Measurements from ENCODE around the gene ZMIZ1.

The ZMIZ1 gene

DNA sequence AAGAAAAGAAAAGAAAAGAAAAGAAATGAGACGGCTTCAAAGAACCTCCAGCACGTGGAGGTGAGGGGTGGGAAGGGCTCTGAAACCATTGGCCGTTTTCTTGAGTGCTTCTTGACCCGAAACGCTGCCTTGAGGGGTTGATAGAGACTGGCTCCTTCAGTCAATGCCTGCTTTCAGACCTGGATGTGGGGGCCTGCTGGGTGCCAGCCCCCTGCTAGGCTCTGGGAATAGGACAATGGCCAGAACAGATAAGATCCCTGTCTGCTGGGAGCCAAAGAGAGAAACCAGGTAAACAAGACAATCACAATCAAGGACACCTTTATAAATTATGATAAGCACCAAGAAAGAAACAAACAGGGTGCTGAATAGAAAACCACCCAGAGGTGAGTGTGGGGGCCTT is 27.7 kb downstream of the ZMIZ1 start:
- no peak overlapping the region for H3K4me3 ChIP-seq (ENCODE audit: low read depth, low read length)

DNA sequence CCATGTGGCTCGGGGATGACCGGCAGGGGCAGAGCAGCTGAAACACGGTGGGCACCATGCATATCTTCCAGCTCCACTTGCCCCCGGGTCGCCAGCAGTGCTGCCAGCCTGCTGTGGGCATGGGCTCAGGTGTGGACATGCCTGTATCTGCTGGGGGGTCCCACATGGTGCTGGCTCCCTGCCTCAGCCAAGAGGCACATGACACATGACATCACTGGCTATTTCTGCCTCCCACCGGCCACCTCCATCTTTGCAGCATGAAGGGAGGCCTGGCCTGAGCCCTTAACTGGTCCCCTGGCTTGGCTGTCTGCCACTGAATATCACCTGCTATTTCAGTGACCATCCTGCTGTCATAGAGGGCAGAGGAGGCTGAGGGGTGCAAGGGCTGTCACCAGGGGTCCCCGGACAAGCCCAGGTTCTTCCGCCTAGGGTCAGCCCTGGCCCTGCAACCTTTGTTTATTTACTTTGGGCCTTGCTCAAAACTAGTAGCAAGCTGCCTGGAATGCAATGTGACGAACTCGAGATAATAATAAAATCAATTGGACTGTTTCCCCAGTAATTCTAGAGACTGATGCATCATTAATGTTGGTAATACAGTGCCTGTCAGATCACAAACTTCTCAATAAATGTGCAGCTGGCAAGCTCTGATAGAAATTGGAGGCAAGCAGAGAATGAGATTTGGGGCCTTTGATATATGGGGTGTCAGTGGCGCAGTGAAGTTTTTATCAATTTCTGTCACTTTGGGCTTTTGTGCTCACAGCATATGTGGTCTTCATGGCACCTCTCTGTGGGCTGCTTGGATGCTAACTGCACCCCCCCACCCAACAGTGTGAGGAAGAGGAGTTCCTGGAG is 28.5 kb downstream of the ZMIZ1 start:
- no peak overlapping the region for H3K4me3 ChIP-seq (ENCODE audit: low read depth, low read length)

DNA sequence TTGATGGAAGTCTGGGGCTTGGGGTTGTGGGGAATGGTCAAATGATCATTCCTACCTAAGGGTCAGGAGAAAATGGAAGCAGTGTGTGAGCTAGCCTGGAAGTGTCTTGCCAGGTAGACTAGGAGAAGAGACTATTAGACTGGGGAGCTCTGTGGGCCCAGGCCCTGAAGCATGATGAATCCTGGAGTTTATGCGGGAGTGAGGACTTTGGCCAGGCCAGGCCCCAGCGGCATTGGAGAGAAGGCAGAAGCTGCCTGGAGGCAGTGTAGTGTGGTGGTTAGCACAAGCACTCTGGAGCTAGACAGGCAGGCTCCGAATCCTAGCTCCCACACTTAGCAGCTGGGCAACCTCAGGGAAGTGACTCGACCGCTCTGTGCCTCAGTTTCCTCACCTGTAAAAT is 29.3 kb downstream of the ZMIZ1 start:
- no peak overlapping the region for H3K4me3 ChIP-seq (ENCODE audit: low read depth, low read length)

DNA sequence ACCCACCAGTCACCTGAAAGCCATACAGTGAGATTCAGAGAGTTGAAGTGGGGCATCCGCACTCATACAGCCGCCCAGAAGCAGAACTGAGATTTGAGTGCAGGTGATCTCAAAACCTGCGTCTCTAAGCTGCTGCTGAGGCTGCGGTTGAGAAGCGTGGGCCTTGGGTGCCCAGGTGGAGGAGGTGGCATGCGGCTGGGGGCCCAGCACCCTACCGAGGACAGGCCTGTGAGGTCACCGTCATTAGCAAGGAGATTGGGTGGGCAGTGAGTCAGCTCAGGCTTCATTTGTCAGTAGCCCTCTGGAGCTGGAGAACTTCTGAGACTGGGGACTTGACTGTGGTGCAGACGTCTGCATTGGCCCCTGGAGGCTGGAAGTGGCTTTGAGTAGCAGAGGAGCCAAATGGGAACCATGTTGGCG is 29.8 kb downstream of the ZMIZ1 start:
- no peak overlapping the region for H3K4me3 ChIP-seq (ENCODE audit: low read depth, low read length)

DNA sequence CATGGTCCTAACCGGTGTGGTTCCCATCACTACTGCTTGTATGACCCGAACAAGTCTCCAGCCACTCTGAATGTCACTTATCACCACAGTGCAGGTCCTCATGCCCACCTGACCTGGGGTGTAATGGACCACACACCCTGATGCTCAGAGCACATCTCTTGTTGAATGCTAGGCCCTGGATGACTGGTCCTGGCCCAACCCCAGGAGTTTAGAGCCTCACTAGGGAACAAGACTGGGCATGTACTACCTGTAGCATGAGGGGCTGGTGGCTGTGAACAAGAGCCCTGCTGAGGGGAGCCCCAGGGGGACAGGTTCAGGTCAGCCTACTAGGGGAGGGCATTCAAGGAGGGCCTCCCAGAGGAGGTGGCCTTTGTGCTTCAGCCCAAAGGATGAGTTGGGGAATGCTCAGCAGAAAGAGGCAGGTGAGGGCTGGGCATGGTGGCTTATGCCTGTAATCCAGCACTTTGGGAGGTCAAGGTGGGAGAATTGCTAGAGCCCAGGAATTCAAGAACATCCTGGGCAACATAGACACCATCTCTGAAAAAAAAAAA is 31.2 kb downstream of the ZMIZ1 start:
- H3K4me3 ChIP-seq (ENCODE audit: low read depth, low read length): no peak overlapping the region

DNA sequence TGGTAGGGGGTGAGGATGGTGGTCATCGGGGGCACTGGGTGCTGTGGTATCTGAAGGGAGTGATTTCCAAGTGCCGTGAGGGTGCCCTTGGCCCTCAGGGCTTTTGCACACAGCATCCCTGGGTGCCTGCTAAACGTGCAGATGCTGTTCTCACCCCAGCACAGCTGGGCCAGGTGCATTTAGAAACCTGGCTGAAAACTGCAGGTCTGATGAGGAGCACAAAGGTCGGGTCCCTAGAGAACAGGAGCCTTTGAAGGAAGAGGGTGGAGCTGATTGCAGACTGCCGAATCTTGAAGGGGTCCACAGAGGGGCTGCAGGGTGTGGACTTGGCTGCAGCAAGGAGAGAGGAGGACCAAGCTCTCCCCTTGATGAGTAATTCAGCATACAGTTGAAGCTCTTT is 32.0 kb downstream of the ZMIZ1 start:
- H3K4me3 ChIP-seq (ENCODE audit: low read depth, low read length): no peak overlapping the region

DNA sequence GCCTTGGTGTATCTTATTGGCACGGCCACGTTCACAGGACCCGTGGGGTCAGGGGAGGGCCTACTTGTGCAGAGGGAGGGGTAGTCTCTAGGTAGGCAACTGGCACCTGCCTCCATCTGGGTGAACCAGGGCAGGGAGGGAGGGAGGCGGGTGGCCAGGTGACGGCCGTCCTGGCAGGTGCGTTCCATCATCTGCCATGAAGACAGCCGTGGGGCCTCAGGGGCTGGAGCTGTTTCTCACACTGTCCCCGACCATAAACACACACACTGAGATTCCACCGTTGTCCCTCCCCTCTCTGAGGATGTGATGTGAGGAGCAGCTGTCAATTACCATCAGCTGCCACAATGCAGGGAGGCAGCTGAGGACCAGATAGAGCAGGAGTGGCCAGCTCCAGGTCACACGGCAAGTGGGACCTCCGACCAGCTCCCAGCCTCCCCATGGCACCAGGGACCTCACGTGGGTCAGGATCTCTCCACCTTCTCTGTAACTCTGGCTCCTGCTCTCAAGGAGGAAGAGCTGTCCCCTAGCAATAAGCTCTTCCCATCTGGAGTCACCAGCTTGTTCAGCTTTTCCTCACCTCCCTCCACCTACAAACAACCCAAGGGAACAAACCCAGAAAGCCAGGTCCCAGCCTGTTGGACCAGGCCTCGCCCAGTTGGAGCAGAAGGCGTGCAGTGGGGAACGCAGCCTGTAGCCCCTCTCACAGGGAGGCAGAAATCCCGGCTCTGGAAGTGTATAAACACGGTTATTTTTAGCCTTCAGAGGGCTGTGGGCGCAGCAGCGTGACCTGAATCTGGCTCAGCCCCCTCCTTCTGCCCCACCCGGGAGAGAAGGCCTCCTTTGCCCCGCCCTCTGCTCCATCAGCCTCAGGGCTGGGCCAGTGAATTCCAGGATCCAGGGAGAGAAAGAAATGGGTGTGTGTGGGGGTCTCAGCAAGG is 33.1 kb downstream of the ZMIZ1 start:
- no peak overlapping the region for H3K4me3 ChIP-seq (ENCODE audit: low read depth, low read length)

DNA sequence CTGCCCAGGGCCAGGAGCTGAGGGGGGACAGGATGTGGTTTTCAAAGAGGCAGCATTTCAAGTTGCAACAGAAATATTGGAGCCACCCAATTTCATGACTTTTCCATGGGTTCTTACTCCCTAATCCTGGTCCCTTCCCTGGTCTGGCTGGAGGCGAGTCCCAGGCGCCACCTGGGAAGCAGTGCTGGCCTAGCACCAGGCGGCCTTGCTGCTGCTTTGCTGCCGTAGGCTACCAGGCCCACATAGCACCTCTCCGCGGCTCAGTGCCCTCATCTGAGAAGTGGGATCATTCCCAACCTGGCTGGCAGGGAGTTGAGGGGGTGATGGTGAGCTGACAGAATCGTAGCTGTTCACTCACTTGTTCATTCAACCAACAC is 33.7 kb downstream of the ZMIZ1 start:
- H3K4me3 ChIP-seq (ENCODE audit: low read depth, low read length): no peak overlapping the region

DNA sequence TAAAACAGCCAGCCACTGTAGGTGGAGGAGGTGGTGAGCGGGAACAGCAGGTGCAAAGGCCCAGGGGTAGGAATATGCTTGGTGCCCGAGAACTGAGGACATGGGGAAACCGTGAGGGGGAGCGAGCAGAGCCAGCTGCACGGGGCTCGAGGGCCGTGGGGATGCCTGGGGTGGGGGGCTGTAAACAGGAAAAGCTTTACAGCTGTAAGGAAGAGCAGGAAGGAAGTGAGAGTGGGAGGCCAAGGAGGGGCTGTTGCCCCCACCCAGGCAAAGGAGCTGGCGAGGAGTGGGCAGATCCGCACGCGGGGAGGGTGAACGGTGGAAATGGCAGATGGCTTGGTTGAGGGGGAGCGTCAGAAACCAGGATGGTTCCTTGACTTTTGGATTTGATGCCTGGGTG is 34.4 kb downstream of the ZMIZ1 start:
- no peak overlapping the region for H3K4me3 ChIP-seq (ENCODE audit: low read depth, low read length)

DNA sequence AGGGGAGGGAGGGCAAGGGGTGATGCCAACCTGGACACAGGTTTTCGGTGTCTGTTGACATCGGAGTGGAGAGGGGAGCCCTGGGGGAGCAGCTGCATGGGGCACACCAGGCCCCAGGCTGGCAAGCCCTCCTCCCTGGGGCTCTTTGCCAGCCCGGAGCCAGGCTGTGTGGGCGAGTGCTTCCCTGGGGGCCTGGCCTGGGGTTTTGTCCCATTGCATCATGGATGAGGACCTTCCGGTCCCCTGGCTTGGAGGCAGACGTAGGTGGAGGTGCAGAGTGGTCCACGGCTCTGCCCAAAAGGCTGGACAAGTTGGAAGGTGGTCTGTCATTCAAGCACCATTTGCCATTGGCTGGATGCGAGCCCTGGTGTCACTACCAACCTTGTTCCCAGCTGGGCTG is 34.8 kb downstream of the ZMIZ1 start:
- no peak overlapping the region for H3K4me3 ChIP-seq (ENCODE audit: low read depth, low read length)

DNA sequence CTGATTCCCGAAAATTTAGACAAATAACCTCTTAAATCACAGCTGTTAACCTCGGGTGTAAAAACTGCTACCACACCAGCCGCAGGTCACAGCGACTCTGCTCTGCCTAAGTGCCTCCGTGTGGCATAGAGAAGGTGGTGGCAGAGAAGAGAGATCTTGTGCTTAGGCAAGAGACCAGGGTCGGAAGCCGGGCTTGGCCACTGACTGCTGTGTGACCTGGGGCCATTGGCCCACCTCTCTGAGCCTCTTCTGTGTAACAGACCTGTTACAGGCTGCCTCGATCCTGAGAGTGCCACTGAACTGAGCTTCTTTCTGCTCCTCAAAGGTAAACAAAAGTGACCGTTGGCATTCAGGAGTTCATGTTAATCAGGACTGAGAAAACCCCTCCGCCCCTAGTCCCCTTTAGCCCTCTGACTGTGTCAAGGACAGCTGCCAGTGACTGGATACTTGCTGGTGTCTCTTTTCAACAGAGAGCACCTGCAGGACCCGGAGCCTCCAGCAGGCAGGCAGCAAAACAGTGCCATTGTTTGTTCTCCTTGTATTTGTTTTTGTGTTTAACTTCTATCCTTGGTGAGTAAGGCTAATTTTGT is 36.5 kb downstream of the ZMIZ1 start:
- H3K4me3 ChIP-seq (ENCODE audit: low read depth, low read length): no peak overlapping the region

DNA sequence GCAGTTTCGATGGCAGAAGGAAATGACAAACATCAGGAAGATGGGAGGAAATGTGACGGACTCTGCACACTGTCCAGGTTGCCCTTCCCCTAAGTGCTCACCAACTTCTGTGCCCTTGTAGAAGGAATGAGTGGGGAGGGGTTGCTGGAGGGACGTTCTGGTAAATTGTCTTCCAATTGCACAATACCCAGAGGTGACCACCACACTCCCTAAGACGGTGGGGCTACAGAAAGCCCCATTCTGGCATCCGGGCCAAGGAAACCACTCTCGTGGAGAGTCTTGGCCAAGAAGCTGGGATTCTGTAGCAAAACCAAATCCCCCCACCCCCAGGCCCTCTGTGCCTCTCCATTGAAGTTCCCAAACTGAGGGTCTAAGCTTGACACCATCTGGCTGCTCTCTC is 37.1 kb downstream of the ZMIZ1 start:
- no peak overlapping the region for H3K4me3 ChIP-seq (ENCODE audit: low read depth, low read length)

DNA sequence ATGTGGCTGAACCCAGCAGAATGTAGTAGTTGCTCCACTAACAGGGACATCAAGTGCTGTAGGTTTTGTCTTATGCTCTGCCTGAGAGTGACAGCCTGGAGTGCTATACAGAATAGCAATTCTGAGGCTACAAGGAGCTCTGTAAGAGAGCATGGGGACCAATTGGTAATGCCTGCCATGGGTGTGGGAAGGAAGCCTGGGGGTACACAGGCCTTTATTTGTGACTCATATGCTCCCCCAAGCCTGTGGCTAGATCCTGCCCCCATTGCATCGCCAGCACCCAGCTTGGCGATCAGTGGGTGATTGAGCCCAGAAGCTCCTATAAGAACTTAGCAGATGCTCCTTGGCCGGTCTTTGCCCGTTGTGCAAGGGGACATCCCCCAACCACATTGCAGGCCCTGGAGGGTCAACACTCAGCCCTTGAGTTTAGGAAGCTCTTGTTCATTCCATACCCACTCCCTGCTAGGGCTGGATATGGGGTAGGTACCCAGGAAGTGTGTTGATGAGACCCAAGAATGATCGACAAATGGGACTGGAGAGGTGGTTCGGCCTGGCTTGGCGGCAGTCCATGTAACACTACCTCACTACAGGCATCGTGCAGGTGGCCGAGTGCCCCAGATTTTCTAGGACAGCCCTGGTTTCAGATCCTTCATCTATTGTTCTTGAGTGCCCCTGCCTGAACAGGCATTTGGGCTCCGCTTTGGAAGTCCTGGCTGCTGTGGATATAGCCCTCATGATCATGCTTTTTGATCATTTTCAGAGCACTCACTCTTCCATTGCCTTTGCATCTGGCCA is 37.7 kb downstream of the ZMIZ1 start:
- no peak overlapping the region for H3K4me3 ChIP-seq (ENCODE audit: low read depth, low read length)

DNA sequence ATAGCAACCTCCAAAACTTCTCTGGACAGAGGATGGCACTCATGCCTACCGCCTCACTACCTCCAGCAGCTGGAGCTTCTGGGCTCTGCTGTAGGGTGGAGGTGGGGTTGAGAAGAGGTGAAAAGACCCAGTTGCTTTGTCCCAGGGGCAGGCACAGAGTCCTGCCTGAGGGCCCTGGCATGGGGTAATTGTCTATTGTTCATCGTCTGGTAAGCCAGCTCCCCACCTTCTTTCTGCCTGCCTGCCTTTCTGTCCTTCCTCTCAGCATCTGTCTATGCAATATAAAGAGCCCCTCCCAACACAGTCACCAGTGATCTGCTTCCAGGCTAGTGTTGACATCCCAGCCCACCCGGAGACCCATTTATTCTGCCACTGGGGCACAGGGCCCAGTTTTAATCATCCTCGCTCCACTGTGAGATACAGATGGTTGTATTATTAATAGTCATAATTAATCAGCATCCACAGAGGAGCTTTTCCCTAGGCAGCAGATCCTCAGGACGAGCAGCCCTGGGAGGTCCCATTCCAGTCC is 39.0 kb downstream of the ZMIZ1 start:
- no peak overlapping the region for H3K4me3 ChIP-seq (ENCODE audit: low read depth, low read length)

DNA sequence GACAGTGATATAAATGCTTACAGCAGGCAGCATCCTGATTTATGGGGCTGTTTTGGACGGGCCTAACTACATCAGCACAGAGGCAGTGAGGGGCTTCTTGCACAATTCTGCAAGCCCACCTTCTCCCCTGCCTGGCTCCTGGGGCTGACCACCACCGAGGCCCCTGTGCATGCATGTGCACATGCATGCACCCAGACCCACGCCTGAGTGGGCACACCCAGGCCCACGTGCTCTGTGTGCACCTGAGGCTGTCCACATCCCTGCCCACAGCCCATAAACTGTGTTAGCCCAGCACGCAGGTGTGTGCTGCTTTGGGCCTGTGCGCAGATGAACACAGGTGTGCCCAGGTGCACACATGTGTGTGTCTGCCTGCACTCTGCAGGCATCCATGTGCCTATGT is 40.0 kb downstream of the ZMIZ1 start:
- H3K4me3 ChIP-seq (ENCODE audit: low read depth, low read length): no peak overlapping the region

DNA sequence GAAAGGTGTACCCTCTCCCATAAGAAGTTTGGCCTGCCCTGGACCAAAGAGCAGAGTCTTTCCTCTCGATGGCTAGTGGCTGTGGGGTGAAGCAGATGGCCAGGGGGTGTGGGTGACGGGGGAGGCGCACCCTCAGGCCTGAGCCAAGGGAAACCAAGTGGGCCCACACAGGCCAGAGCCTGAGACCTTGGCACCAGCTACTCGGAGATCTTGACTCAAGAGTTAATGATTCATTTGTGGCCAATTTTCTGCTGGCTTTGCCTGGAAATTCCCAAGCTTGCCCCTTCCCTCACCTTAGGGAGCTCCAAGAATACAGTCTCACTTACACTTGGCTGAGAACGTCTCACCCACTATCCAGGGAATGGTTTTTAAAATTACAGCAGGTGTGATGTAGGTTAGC is 42.7 kb downstream of the ZMIZ1 start:
- H3K4me3 ChIP-seq (ENCODE audit: low read depth, low read length): no peak overlapping the region

DNA sequence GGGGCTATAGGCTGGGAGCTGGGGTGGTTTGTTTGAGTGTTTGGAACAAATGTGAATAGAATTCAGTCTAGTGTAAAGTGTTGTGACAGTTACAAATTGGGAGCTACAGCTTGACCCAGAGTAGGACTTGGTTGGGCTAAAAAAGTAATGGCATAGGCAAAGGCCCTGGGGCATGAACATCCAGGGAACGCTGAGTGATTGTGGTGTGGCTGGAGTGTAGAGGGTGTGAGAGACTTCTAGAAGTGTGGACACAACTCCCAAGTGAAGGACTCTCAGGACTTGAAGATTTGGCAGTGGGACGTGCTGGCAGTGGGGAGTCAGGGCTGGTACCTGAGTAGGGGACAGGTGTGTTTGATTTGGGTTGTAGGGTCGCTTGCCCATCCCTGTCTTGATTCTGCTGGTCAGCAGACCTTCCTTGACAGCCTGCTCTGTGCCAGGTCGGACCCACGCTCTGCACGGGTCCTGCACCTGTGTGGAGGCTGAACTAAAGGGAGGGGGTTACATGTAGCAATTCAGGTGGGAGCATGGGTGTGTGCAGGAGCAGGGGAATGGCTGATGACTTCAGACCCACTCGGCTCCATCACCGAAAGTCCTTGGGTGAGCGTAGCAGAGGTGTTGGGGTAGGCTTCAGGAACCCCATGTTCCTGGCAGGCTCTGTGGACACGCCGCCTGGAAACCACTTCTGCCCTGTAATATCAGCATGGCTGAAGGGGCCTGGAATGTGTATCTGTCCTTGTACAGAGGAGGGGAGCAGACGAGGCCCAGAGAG is 43.3 kb downstream of the ZMIZ1 start:
- no peak overlapping the region for H3K4me3 ChIP-seq (ENCODE audit: low read depth, low read length)

DNA sequence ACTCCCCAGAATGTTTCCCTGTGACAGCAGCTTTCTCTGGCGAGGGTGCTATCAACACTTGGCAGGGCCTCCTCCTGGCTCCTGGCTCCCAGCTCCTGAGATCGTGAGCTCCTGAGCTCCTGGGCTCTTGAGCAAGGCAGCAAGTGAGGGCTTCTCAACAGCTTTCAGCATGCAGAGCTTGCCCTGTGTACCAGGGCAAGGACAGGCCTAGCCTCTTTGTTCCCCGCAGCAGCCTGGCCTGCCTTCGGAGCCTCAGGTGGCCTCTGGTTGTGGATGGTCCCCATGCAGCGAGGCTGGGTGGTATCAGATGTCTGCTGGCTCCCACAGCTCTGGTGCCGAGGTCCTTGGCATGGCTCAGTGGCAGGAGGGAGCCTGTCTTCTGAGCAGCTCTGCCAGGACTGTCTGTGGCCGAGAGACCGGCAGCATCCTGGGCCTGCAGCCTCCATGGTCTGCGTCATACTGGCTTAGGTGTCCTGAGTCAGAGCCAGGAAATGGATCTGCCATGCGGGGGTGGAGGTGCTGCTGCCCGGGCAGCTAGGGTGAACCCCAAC is 44.2 kb downstream of the ZMIZ1 start:
- H3K4me3 ChIP-seq (ENCODE audit: low read depth, low read length): no peak overlapping the region

DNA sequence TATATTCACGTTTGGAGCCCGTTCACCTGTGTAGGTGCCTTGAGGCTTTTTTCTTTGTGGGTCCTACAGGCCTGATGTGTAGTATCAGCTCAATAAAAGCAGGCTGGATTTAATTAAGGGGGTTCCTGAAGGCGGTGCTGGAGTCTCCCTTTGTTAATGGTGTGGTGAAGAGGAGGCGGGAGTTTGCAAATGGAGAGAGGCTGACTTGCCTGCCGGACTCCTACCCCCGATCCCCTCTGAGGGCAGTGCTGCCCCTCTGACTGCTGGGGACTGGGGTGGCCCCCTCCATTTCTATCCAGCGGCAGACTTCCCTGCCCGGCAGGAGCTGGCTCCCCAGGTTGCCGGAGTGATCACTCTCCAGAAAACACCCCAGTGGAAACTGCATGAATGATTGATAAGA is 45.1 kb downstream of the ZMIZ1 start:
- H3K4me3 ChIP-seq (ENCODE audit: low read depth, low read length): no peak overlapping the region
